ENCODE data around the gene MYZAP. TPM values are rescaled to one million over a fixed set of nuclear protein-coding genes. Genes with fewer than 3 reads are reported as not detected.

Gene MYZAP
- total RNA-seq, 1 experiment from 2014 or later: not detected

DNA sequence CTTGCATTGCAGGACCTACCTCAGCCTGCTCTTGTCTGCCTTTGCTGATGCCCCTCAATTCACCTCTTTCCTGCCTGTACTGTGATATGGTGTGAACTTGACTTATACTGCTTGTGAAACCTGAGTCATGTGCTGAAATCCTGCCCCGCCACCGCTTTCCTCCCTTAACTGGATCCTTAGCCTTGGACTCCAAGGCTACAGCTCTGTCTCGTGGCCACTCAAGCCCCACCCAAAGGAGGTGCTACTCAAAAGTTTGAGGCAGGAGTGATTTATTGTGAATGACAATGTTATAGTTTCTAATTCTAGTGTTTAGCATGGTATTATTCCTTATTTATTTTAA is 56.1 kb downstream of the MYZAP start:
- no peak for TF ChIP-seq EZH2 (IDR thresholded peaks at IDR 0.05; ENCODE audit: borderline replicate concordance, low read depth, low read length, poor library complexity, severe bottlenecking)
- TF ChIP-seq, protein P1, sequence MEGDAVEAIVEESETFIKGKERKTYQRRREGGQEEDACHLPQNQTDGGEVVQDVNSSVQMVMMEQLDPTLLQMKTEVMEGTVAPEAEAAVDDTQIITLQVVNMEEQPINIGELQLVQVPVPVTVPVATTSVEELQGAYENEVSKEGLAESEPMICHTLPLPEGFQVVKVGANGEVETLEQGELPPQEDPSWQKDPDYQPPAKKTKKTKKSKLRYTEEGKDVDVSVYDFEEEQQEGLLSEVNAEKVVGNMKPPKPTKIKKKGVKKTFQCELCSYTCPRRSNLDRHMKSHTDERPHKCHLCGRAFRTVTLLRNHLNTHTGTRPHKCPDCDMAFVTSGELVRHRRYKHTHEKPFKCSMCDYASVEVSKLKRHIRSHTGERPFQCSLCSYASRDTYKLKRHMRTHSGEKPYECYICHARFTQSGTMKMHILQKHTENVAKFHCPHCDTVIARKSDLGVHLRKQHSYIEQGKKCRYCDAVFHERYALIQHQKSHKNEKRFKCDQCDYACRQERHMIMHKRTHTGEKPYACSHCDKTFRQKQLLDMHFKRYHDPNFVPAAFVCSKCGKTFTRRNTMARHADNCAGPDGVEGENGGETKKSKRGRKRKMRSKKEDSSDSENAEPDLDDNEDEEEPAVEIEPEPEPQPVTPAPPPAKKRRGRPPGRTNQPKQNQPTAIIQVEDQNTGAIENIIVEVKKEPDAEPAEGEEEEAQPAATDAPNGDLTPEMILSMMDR (conservative IDR thresholded peaks at IDR 0.05; ENCODE audit: low read depth, low read length): no peak
- Histone ChIP-seq H3K9me3 (ENCODE audit: low read depth, low read length, poor library complexity, severe bottlenecking) (no peaks in the 10 kb centered on the region), H3K27ac (ENCODE audit: low read depth, low read length, poor library complexity, severe bottlenecking) (no peak overlapping the region), H3K36me3 (ENCODE audit: insufficient read depth, low read length, poor library complexity, severe bottlenecking) (no peaks in the 10 kb centered on the region), H3K27me3 (replicated peaks; ENCODE audit: insufficient read depth, low read depth, low read length, poor library complexity) (peaks cover 5% of the 10 kb centered on the region), H3K4me1 (ENCODE audit: insufficient read depth, low read length, poor library complexity, severe bottlenecking) (no peaks in the 10 kb centered on the region), H3K4me3 (ENCODE audit: low read depth, low read length, poor library complexity, severe bottlenecking) (no peak overlapping the region)
- intact Hi-C loops (cut with micrococcal nuclease; ENCODE audit: unreplicated experiment): no loop called here
- DNase-seq (ENCODE audit: low spot score): no peak
- ChIA-PET POLR2A (ENCODE audit: low non-redundant PET) (no interaction called here), CTCF (no interaction called here)
- BruUV-seq (replicated peaks): no TSS peak

DNA sequence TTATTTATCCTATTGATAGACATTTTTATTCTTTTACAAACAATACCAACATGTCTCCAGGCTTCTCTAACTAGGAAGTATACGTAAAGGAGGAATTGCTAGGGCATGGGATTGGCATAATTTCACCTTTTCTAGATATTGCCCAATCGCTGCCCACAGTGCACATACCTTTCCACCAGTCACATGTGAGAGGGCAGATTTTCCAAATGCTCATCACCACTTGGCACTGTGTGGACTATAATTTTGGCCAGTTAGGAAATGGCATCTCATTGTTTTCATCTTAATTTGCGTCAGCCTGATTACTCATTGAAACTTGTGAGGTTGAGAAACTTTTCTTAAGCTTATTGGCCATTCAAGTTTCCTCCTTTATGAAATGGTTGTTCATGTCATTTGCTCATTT is 57.4 kb downstream of the MYZAP start:
- Histone ChIP-seq H3K36me3 (ENCODE audit: insufficient read depth, low read length, poor library complexity, severe bottlenecking) (no peaks in the 10 kb centered on the region), H3K9me3 (ENCODE audit: low read depth, low read length, poor library complexity, severe bottlenecking) (no peaks in the 10 kb centered on the region), H3K4me3 (ENCODE audit: low read depth, low read length, poor library complexity, severe bottlenecking) (no peak overlapping the region), H3K4me1 (ENCODE audit: insufficient read depth, low read length, poor library complexity, severe bottlenecking) (no peaks in the 10 kb centered on the region), H3K27me3 (replicated peaks; ENCODE audit: insufficient read depth, low read depth, low read length, poor library complexity) (no peaks in the 10 kb centered on the region), H3K27ac (ENCODE audit: low read depth, low read length, poor library complexity, severe bottlenecking) (no peak overlapping the region)
- BruUV-seq (replicated peaks): no TSS peak
- CTCF ChIA-PET: interaction anchor here (1.0 kb wide), 1 partner anchor 1013 kb away, joined by 4 read pairs; no protein-coding TSS in a partner anchor
- POLR2A ChIA-PET (ENCODE audit: low non-redundant PET): no interaction called here
- intact Hi-C loops (cut with micrococcal nuclease; ENCODE audit: unreplicated experiment): no loop called here
- no peak for DNase-seq (ENCODE audit: low spot score)
- no peak for TF ChIP-seq EZH2 (IDR thresholded peaks at IDR 0.05; ENCODE audit: borderline replicate concordance, low read depth, low read length, poor library complexity, severe bottlenecking)
- TF ChIP-seq, protein P1 (conservative IDR thresholded peaks at IDR 0.05; ENCODE audit: low read depth, low read length): no peak

GRCh38 chr15:57651445-57651844 is 59.7 kb downstream of the MYZAP start:
- no peak for TF ChIP-seq EZH2 (IDR thresholded peaks at IDR 0.05; ENCODE audit: borderline replicate concordance, low read depth, low read length, poor library complexity, severe bottlenecking)
- TF ChIP-seq, protein P1 (conservative IDR thresholded peaks at IDR 0.05; ENCODE audit: low read depth, low read length): no peak

More at GRCh38 chr15:57651445-57651844, 59.7 kb downstream of the MYZAP start:
- POLR2A ChIA-PET (ENCODE audit: low non-redundant PET): no interaction called here
- H3K4me1 ChIP-seq (ENCODE audit: insufficient read depth, low read length, poor library complexity, severe bottlenecking): no peaks in the 10 kb centered on the region
- no TSS peak for BruUV-seq (replicated peaks)
- H3K27ac ChIP-seq (ENCODE audit: low read depth, low read length, poor library complexity, severe bottlenecking): no peak overlapping the region
- CTCF ChIA-PET: no interaction called here
- no peaks in the 10 kb centered on the region for H3K36me3 ChIP-seq (ENCODE audit: insufficient read depth, low read length, poor library complexity, severe bottlenecking)
- intact Hi-C loops (cut with micrococcal nuclease; ENCODE audit: unreplicated experiment): no loop called here
- H3K4me3 ChIP-seq (ENCODE audit: low read depth, low read length, poor library complexity, severe bottlenecking): no peak overlapping the region
- no peaks in the 10 kb centered on the region for H3K9me3 ChIP-seq (ENCODE audit: low read depth, low read length, poor library complexity, severe bottlenecking)
- no peaks in the 10 kb centered on the region for H3K27me3 ChIP-seq (replicated peaks; ENCODE audit: insufficient read depth, low read depth, low read length, poor library complexity)
- DNase-seq (ENCODE audit: low spot score): no peak
